Kidney epithelial cell (primary cell): ENCODE data around the gene SQOR. TPM values are rescaled to one million over a fixed set of nuclear protein-coding genes. Genes with fewer than 3 reads are reported as not detected.
A peak's percentile ranks its signal among the peaks of the same experiment; 100 is the strongest.

Experiments used
- DNase-seq: peaks from one replicate; pipeline ENCODE4 v3.0.0-alpha.2; 2010; ENCODE audit warnings: low read depth
- H3K27me3 ChIP-seq: 2 replicates; pipeline ENCODE4 v1.6.0; 2011; ENCODE audit warnings: low read length; ENCODE audit not compliant: control insufficient read depth, insufficient read depth
- H3K36me3 ChIP-seq: 2 replicates; pipeline ENCODE4 v1.5.1; 2011; ENCODE audit warnings: low read length; ENCODE audit not compliant: control insufficient read depth, insufficient read depth
- H3K4me3 ChIP-seq: 2 replicates; pipeline ENCODE4 v1.5.1; 2011; ENCODE audit warnings: low read depth, mild to moderate bottlenecking, control low read depth, low read length
- CTCF ChIP-seq: IDR thresholded peaks from 2 replicates; pipeline ENCODE4 v1.5.1; 2011; ENCODE audit warnings: mild to moderate bottlenecking, moderate library complexity, low read length, control low read depth, inconsistent platforms; ENCODE audit not compliant: insufficient read depth, poor library complexity, severe bottlenecking
- total RNA-seq: library from RNA; depleted of rRNA; stranded (reverse); fragments of >200 nt; gene quantifications from 2 replicates; pipeline ENCODE4 v1.2.3, GENCODE V29; 2015

The SQOR gene
- total RNA-seq, 1 donor from 2014 or later: 46.2 TPM

- Histone ChIP-seq H3K4me3 (no peak overlapping the region), H3K36me3 (no peaks in the 10 kb centered on the region), H3K27me3 (no peaks in the 10 kb centered on the region)
- DNase-seq: no peak
- no peak for TF ChIP-seq CTCF
These were observed 30.5 kb upstream of the SQOR start for GRCh38 chr15:45604326-45604725.

DNA sequence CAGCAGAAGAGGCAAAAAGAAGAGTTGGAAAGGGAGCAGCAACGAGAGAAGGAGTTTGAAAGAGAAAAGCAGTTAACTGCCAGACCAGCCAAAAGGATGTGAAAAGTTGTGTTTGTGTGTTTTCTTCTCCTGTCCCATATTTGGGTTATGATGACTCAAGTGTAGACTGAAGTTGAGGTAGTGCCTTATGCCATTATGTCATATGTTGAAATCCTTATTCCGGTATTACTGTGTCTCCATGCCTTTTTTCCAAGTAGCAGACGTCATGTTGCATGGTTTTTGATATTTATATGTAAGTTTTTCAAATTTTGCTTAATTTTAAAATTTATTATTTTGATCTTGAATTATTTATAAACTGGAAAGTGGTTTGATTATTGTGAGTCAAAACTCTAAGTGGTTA lies 28.4 kb upstream of the SQOR start:
- Histone ChIP-seq H3K27me3 (no peaks in the 10 kb centered on the region), H3K36me3 (no peaks in the 10 kb centered on the region), H3K4me3 (no peak overlapping the region)
- no peak for DNase-seq
- TF ChIP-seq CTCF: no peak

GRCh38 chr15:45606841-45607240 lies 28.0 kb upstream of the SQOR start:
- Histone ChIP-seq H3K36me3 (no peaks in the 10 kb centered on the region), H3K4me3 (no peak overlapping the region), H3K27me3 (no peaks in the 10 kb centered on the region)
- TF ChIP-seq CTCF: no peak
- DNase-seq: no peak

- peak; percentile 44 for TF ChIP-seq CTCF
- Histone ChIP-seq H3K4me3 (no peak overlapping the region), H3K36me3 (no peaks in the 10 kb centered on the region), H3K27me3 (no peaks in the 10 kb centered on the region)
- no peak for DNase-seq
These were observed 23.5 kb upstream of the SQOR start for GRCh38 chr15:45611305-45611704.

- Histone ChIP-seq H3K27me3 (no peaks in the 10 kb centered on the region), H3K4me3 (no peak overlapping the region), H3K36me3 (no peaks in the 10 kb centered on the region)
- TF ChIP-seq CTCF: no peak
- DNase-seq: no peak
These were observed 21.9 kb upstream of the SQOR start for GRCh38 chr15:45612790-45613415.

DNA sequence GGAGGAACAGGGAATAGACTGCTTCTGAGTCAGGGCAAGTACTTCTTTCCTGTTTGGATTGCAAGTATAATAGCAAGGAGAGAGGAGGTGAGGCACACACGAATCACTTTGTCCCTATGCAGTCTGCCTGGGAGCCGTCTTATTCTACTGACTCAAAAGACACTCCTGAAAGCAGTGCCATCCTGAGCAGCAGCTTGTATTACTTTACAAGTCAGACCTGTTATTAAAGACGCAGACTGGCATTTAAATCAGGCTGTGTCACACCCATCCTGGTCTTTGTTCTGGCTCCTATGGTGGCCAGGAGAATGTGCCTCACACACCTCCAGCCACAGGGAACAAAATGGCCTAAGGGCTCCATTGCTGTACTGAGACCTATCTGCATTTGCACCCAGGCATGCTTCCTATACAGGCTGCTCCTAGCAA lies 17.9 kb upstream of the SQOR start:
- TF ChIP-seq CTCF: no peak
- no peak overlapping the region for H3K4me3 ChIP-seq
- H3K27me3 ChIP-seq: no peaks in the 10 kb centered on the region
- no peak for DNase-seq
- no peaks in the 10 kb centered on the region for H3K36me3 ChIP-seq
